ENCODE measurements around the gene ISM1.
"Not testable (repeated sequence)": the region's sequence is repeated elsewhere in the genome, so short reads cannot be mapped to it uniquely, and the experiment has no call there.

ISM1 gene

DNA sequence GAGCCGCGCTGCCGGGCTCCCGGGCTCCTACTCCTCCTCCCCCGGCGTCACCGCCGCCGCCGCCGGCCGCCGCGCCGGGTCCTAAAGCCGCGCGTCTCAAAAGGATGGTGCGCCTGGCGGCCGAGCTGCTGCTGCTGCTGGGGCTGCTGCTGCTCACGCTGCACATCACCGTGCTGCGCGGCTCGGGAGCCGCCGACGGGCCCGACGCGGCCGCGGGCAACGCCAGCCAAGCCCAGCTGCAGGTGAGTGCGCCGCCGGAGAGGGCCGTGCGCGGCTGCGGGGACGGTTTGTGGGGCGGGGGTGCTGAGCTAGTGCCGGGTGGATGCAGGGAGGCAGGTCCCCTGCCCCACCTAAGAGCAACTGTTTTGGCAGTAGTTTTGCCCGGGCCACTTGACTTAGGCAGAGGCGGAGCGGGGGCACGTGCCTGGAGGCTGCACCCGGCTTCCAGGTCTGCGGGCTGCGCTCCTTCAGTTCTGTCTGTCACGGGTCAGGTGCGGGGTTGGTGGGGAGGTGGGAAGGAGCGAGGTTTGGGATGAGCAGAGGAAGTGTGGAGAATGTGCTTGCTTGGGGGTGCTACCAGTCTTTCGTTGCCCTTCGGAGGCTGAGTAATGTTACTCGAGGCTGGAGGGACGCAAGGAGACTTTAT, 722 bp downstream of the ISM1 start:
- DNase-seq, result peak; percentile 61 to 71

DNA sequence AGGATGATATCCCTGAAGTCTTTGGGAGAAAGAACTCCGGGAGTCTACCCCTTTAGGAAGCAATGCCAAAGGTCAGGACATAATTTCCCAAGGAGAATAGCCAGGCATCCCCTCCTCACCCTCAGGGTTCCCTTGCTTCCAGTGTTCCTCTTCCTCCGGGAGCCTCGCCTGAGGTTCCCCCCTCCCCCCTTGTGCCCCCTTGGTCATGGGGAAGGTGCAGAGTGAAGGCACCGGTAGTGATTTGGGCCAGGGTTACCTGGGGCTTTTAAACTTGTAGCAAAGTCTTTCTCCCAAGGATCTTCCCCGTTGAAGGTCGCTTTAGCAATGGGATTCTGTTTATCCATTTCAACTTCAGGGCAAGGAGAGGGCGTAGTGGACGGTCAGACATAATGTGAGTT, 1.2 kb downstream of the ISM1 start:
- no peak for DNase-seq

DNA sequence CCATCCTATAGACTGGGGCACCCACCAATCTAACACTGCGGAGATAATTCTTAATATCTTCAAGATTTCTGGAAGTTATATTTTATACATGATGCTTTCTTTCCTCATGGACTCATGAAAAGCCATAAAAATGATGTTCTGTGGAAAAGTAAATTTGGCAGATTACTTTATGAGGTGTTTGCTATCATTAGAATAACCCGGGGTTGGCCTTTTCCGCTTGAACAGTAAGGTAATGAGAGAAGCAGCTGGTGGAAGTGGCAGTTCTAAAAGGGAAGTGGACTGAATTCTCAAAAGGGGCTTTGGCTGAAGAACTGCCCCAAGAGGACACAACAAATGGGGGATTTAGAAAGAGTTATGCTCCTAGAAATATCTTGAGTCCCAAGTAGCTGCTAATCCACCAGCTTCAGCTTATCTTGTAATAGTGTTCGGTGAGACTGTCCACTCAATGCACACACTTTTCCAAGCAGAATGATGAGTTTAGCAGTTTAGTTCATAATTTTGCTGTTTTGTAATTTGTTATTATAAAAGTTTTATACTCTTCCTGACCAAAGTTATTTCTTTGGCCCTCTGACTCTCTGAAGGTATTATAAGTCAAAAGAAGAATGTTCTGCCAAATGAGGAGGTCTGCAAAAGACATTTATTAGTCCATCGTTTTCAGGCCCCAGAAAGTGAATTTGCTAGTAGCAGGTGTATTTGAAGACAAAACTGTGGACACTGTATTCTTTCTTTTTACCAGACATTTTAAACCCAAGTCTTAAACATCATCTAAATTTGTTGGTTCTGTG, 2.9 kb downstream of the ISM1 start:
- no peak for DNase-seq

DNA sequence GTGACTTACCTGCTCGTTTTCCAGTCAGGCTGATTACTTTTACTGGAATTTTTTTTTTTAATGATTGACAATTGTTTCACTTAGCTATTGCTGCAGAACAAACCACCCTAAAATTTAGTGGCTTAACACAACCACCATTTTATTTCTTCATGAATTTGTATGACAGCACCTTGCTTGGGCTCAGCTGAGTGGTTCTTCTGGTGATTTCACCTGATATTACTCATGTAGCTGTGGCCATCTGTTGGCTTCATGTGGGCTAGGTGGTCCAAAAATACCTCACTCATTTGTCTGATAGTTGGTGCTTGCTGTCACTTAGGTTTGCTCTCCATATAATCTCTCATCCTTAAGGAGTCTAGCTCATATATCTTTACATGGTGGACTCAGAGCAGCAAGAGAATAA, 5.3 kb downstream of the ISM1 start:
- DNase-seq, result no peak

DNA sequence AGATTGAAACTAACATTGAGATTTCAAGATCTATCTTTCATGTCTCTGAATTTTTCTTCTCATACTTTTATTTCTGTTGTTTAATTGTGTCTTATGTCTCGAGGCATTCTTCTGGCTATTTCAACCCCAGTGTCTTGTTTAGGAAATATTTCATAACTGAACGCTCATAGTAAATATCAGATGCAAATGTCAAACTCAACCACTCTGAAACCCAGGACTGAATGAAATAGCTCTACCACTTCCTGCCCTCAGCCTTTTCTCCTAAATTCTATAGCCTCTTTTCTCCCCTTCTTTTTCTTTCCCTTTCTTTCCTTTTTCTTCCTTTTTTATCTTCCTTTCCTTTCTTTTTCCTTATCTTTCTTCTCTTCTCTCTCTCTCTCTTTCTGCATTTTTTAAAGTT, 7.7 kb downstream of the ISM1 start:
- peak in 1 of 2 donors; percentile 23 for DNase-seq

DNA sequence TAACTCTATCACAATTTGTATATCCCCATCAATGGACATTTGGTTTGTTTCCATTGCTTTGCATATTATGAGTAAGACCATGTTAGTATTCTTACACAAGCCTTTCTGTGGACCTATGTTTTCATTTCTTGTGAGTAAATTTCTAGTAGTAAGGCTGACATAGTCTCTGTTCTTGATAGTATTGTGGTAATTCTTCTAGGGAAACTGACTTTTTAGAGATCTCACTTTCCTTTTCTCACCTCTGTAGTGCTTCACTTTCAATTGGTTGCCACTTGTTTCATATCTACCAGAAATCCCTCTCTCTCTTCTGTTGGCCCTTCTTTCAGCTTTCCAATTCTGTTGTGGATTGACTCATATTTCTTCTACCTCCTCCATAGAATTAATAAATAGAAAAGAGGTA, 8.5 kb downstream of the ISM1 start:
- DNase-seq, result peak in 1 of 2 donors; percentile 59

DNA sequence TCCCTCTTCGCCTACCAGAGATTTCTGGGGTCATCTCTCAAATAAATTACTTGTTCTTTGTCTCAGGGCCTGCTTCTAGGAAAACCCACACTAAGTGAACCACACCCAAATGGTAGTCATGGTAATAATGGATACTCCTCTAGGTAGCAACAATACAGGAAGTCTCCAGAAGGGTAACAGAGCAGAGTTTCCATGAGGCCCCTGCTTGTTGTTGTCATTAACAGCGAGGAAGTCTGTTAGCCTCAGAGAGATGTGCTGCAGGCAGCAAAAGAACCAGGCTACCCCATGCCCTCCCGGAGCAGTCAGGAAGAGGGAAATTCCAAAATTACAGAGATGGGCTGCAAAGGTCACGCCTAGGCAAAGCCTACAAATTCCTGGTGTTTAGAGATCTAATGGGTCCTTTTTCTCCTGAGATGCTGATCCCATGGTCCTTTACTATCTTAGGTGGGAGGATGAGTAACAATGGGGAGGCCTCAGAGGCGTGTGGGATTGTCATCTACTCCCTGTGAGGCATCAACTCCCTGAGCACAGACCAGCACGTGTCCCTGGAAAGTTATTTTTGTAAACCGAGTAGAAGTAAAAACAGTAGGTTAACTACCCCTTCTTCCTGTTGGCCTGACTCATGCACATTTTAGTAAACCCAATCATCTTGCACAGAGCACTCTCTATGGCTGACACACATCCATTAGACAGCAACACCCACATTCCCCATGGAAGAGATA, 10.1 kb downstream of the ISM1 start:
- peak; percentile 73 to 90 for DNase-seq

DNA sequence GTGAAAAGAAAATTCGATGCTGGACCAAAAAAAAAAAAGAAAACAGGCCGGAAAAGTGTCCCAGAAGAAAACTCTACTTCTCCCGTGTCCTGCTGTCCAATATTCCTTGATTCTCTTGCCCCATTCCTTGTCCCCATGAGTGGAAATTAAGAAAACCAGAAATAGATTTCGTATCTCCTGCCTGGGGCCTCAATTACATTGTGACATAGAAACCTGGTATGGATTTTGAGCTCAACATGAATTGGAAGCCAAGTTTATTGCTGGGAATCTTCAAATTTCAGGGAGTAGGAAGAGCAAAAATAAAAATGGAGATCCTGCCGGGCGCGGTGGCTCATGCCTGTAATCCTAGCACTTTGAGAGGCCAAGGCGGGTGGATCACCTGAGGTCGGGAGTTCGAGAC, 11.9 kb downstream of the ISM1 start:
- no peak for DNase-seq

DNA sequence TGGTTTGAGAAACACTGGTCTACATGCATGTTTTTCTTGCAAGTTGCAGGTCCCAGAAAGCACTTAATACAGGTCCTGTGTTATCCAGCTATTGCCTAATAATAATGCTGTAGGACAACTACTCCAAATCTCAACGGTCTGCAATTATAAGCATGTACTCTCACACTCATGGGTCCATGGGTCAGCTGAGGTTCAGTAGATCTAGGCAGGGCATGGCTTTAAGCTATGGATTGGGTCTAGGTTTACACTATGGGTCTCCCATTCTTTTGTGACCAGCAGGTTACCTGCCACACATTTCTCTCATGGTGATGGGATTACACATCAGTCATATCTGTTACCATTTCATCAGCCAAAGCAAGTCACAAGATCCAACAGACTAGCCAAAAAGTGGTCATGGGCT, 13.9 kb downstream of the ISM1 start:
- DNase-seq, result no peak

DNA sequence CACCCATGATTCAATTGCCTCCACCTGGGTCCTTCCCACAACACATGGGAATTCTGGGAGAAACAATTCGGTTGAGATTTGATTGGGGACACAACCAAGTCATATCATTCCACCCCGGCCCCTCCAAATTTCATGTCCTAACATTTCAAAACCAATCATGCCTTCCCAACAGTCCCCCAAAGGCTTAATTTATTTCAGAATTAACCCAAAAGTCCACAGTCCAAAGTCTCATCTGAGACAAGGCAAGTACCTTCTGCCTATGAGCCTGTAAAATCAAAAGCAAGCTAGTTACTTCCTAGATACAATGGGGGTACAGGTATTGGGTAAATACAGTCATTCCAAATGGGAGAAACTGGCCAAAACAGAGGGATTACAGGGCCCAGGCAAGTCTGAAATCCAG, 15.3 kb downstream of the ISM1 start:
- DNase-seq, result not testable (repeated sequence)

DNA sequence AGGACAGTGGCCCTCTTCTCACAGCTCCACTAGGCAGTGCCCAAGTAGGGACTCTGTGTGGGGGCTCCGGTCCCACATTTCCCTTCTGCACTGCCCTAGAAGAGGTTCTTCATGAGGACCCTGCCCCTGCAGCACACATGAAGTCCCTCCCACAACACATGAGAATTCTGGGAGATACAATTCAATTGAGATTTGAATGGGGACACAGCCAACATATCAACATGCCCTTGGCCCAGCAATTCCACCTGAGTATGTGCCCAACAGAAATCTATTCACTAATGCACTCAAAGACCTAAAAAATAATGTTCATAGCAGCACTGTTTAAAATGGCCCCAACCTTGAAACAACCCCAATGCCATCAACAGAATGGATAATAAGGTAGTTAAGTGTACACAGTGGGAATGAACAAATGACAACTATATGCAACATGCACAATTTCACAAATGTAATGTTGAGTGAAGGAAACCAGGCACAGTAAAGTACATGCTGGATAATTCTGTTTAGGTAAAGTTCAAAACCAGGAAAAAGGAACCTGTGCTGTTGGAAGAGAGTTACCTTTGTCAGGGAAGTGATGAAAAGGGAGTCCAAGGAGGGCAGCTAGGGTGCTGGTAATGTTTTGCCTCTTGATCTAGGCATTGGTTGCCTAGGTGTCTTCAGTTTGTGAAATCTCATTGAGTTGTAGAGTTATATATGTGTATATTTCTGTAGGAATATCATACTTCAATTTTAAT, 16.1 kb downstream of the ISM1 start:
- no peak for DNase-seq

DNA sequence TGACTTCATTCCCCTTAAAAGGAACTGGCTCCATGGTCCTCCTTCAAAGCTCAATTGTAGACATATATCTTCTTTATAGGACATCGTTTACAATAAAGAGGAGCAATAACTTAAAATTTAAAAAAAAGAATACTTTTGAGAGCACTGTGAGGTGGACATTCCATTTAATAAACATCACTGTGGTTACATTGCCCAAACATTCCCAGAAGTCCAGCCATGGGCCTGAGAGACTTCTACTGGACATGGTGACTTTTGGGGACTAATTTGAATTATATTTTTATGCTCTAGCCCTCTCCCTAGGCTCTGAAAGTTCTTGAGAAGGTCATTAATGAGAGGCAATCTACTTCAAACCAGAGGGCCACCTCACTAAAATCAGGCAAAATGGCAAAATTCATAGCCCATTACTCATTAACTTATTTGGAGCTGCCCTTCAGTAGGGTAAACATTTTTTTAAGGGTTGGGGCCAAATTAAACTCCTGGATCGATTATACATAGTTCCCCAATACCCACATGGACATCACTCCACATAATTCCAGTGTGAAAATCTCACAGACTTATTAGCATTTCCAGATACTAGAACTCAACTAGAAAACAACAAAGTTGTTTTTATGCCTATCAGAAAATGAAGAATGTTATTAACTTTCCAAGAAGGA, 17.1 kb downstream of the ISM1 start:
- no peak for DNase-seq

DNA sequence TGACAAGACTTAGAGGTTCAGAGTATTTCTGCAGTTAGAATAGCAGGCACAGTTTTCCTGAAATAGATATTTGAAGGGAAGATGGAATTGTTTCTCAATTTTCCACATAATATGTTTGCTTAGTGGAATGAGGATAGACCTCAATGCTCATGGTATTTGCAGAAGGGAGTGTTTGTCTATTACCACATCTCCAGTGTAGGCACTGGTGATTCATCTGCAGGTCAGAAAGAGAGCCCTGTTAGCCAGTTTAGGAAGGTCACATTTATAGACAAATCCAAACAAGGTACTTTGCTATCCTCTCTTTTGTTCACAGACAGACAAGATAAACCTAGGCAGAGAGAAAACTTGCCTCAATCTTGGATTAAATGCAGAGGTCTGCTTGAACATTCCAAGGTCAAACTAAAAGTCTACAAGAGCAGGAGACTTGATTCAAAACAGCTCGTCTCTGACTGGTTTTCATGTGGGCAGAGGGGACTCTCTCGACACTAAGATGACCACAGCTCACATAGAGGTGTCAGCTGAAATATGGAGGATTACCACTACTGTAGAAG, 22.8 kb downstream of the ISM1 start:
- no peak for DNase-seq

DNA sequence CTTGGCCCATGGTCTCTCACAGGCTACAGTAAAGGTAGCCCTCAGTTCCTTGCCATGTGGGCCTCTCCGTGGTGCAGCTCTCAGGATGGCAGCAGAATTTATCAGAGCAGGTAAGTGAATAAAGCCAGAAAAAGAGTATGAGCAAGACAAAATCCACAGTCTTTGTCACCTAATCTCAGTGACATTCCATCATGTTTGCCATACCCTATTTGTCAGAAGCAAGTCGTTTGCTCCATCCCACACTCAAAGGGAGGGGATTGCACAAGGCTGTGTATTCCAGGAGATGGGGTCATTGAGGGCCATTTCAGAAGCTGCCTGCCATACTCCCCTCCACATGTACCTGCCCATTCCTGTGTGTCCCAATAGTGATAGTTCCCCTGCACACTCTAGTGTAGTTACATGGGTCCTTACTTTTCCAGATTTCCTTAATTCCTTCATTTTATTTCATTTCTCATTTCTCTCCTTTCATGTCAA, 24.2 kb downstream of the ISM1 start:
- DNase-seq, result no peak

DNA sequence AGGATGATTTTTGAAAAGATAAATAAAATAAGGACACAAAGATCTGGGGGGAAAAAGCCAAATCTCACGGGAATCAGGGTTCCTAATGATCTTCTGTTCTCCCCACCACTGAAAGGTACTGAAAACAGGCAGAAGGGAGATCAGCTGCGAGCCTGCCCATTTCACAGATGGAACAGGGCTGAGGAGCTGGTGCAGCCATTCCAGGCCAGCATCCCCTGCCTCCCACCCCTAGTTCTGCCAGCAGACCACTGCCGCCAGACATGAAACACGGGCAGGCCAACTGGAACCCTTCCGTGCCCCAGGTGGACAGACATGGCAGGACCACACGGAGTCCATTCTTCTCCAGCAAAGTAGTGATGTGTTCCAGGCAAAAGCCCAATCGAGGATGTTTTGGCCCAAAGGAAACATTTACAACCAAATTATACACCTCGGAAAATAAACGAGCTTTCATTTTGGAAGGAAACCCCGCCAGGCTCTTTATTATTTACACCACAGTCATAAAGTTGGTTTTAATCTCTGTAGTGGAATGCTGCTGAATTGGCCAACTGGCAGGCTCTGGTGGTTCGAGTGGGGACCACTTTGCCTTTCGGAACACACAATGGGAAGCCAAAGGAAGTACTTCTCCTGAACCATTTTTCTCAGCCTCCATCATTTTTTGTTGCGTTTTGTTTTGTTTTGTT, 28.2 kb downstream of the ISM1 start:
- DNase-seq, result no peak

DNA sequence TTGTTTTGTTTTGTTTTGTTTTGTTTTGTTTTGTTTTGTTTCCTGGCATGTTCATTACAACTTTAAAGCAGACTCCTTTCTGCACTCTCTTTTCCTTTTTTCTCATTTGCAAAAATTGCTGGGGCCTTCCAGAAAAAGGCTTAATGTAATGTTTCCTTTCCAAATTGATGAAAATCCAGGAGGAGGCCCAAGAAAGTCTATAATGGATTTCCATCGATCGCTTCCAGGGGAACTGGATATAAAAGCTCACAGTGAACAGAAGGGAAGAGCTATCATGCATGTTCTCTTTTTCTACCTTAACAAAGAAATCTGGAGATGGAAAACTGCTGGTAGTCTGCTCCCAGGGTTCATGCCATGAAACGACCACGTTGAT, 28.7 kb downstream of the ISM1 start:
- DNase-seq, result no peak

DNA sequence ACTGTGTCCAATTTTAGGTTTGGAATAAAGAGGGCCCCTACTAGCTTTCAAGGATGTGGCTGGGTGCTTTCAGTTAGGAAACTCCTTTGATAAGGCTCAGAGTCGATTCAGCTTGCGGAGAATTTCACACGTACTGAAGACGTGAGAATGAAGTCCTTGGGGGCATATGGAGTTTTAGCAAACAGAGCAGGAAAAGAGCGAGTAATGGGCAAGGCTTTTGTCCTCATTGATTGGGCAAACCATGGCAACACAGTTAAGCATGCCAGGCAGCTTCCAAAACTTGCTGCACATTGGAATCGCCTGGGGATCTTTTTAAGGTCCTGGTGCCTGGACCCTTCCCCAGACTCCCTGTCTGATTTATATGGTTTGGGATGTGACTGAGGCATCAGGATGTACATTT, 29.2 kb downstream of the ISM1 start:
- no peak for DNase-seq

DNA sequence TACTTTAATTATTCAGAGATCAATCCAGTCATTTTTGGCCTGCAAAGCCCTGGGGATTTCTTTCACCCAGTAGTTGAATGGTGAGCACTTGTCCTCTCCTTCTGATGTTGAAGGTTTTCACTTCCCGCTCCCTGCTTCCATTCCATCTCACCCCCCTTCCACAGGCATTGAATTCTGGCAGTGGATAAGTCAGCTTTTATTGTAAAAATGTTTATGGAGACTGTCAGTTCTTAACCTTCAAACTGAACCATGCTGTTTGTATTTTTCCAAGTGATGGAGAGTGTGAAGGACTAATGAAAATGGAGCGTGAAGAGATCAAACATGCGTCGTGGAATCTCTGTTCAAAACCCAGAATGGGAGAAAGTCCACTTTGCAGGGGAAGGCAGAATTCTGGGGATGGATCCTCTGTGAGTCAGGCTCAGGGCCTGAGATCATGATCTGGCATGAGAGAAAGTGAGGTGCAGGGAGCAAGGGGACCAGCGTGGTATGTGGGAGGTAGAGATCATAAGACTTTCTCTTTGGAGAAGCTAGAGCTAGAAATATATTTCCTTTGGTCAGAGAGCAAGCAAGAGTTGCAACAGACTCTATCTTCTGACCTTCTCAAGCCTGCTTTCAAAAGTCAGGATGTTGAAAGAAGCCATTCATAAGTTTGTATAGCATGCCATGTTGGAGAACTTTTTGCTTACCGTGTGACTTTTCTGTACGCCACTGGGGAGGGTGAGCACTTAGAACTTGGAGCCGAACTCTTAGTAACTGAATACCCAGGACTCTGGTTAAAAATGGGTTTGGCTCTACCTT, 30.2 kb downstream of the ISM1 start:
- DNase-seq, result no peak

DNA sequence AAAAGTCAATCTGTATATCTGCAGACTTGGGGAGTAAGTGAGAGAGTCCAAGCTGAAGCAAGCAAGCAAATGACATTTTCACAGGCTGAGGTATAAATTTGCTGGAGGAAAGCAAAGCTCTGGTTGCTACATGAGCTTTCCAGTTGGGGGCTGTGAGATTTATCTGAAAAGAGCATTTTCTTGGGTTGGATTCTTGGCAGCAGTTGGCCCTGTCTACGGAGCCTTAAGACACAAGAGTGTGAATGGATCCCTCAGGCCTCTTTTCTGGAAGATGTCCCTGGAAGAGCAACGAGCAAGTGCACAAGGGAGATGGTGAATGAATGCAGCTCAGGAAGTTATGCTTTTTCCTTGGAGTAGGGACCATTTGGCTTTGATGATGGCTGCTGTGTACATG, 30.8 kb downstream of the ISM1 start:
- no peak for DNase-seq

DNA sequence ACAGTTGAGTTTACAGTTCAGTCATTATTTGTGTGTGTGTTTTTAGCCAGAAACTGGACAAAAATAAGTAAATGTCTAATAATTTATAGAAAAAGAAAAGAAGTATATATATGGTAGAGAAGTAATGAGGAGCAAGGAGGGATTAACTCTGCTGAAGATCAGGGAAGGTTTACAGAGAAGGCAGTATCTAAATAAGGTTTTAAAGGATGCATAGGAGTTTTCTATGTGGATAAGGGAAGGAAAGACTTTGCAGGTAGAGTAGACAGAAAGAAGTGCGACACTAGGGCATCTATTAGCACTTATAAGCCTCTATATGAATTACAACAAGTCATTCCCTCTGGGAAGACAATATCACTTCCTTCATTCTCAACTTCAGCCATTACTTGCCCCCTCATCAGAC, 34.3 kb downstream of the ISM1 start:
- no peak for DNase-seq

DNA sequence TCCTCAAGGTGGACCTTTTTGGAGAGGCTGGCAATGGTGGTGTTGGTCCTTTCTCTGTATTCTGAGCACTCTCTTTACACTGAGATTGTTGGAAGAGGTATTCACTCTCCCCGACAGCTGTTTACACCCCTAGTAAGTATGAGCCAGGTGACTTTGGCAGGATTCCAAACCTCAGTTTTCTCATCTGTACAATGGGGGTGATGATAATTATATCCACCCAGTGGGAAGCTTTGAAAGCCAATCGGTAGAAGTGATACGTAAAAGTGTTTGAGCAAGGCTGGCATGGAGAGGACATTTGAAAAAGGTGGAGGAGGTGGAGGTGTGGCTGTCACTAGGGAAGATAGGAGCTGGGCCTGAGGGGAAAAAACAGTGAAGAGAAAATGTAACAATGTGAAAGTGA, 35.5 kb downstream of the ISM1 start:
- DNase-seq, result no peak
